ENCODE results near the gene SMPDL3A. TPM values are rescaled to one million over a fixed set of nuclear protein-coding genes. Genes with fewer than 3 reads are reported as not detected.

SMPDL3A gene
- total and polyA plus RNA-seq, 9 of the 15 experiments (the other 6 are each of a cell fraction or from before 2014, with no cell fraction given): 0.14 to 0.91 (median 0.54) TPM

DNA sequence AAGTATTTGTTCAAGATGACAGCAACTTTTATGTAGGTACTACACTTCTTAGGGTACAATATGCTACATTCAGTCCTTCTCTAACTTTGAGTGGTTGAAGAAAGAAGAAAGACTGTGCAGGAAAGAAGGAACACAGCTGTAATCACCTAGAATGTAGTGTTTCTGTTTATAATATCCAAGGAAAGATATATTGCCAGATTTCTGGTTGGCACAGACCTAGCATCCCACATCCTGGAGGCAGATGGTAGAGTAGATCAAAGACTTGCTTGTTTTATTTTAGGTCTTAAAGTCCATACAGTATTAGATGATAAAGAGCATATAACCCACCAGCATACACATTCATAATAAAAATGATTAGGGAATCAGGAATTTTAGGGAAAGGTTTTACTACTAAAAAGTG lies 22.8 kb upstream of the SMPDL3A start:
- BruUV-seq (replicated peaks): no TSS peak
- H3K27me3 ChIP-seq (ENCODE audit: control insufficient read depth in 2 of 2, insufficient read depth in 2 of 2, low read length in 2 of 2): no peaks in the 10 kb centered on the region

More for the DNA sequence above, 22.8 kb upstream of the SMPDL3A start:
- TF ChIP-seq ERF (CRISPR knock-in tag; IDR thresholded peaks at IDR 0.05) (no peak), CHD2 (IDR thresholded peaks at IDR 0.05; ENCODE audit: low read depth, low read length) (no peak), RBM39 (optimal IDR thresholded peaks at IDR 0.05; ENCODE audit: low read depth, low read length) (no peak), ETS2 (tag; IDR thresholded peaks at IDR 0.05; ENCODE audit: borderline replicate concordance, poor library complexity, severe bottlenecking) (no peak)
- TF ChIP-seq, protein P1, sequence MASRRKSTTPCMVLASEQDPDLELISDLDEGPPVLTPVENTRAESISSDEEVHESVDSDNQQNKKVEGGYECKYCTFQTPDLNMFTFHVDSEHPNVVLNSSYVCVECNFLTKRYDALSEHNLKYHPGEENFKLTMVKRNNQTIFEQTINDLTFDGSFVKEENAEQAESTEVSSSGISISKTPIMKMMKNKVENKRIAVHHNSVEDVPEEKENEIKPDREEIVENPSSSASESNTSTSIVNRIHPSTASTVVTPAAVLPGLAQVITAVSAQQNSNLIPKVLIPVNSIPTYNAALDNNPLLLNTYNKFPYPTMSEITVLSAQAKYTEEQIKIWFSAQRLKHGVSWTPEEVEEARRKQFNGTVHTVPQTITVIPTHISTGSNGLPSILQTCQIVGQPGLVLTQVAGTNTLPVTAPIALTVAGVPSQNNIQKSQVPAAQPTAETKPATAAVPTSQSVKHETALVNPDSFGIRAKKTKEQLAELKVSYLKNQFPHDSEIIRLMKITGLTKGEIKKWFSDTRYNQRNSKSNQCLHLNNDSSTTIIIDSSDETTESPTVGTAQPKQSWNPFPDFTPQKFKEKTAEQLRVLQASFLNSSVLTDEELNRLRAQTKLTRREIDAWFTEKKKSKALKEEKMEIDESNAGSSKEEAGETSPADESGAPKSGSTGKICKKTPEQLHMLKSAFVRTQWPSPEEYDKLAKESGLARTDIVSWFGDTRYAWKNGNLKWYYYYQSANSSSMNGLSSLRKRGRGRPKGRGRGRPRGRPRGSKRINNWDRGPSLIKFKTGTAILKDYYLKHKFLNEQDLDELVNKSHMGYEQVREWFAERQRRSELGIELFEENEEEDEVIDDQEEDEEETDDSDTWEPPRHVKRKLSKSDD (conservative IDR thresholded peaks at IDR 0.05; ENCODE audit: low read length): no peak
- TF ChIP-seq, protein P2, sequence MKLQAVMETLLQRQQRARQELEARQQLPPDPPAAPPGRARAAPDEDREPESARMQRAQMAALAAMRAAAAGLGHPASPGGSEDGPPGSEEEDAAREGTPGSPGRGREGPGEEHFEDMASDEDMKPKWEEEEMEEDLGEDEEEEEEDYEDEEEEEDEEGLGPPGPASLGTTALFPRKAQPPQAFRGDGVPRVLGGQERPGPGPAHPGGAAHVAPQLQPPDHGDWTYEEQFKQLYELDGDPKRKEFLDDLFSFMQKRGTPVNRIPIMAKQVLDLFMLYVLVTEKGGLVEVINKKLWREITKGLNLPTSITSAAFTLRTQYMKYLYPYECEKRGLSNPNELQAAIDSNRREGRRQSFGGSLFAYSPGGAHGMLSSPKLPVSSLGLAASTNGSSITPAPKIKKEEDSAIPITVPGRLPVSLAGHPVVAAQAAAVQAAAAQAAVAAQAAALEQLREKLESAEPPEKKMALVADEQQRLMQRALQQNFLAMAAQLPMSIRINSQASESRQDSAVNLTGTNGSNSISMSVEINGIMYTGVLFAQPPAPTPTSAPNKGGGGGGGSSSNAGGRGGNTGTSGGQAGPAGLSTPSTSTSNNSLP (IDR thresholded peaks at IDR 0.05; ENCODE audit: borderline replicate concordance, low read depth, low read length): no peak
- no peak overlapping the region for H3K4me3 ChIP-seq
- no peaks in the 10 kb centered on the region for H4K20me1 ChIP-seq (replicated peaks; ENCODE audit: control insufficient read depth, insufficient read depth, low read length)
- no peaks in the 10 kb centered on the region for H3K9me1 ChIP-seq (ENCODE audit: control insufficient read depth, insufficient read depth, low read length)
- no peak overlapping the region for H3K27ac ChIP-seq (ENCODE audit: extremely low read depth, low read depth, low read length)
- in situ Hi-C loops (cut with MboI): no loop called here
- POLR2A ChIA-PET: no interaction called here
- no peak overlapping the region for H2AFZ ChIP-seq (ENCODE audit: low read depth, low read length)
- DNase-seq (ENCODE audit: extremely low read depth in 1 of 4, low spot score in 3 of 4) (no peak), ATAC-seq (no peak), FAIRE-seq (no peak)
- intact Hi-C loops (cut with micrococcal nuclease): no loop called here
- H3K36me3 ChIP-seq (ENCODE audit: control insufficient read depth, insufficient read depth, low read length): no peaks in the 10 kb centered on the region
- CTCF ChIA-PET (ENCODE audit: low intra/inter-chr PET ratio): no interaction called here
- no peaks in the 10 kb centered on the region for H3K4me1 ChIP-seq (replicated peaks in 1 of 2; ENCODE audit: control insufficient read depth in 2 of 2, insufficient read depth in 2 of 2, low read length in 2 of 2)
- H3K9me3 ChIP-seq (replicated peaks; ENCODE audit: control insufficient read depth, insufficient read depth, low read depth, low read length): no peaks in the 10 kb centered on the region
- no peak overlapping the region for H3K4me2 ChIP-seq (ENCODE audit: insufficient read depth, low read length)
- H3K79me2 ChIP-seq (ENCODE audit: control insufficient read depth, insufficient read depth, low read length): no peaks in the 10 kb centered on the region
- no peak overlapping the region for H3K9ac ChIP-seq (ENCODE audit: insufficient read depth in 1 of 2, low read depth in 2 of 2, low read length in 2 of 2)
